Naive thymus-derived CD4-positive, alpha-beta T cell (primary cell): ENCODE results near the gene SUSD1. TPM values are rescaled to one million over a fixed set of nuclear protein-coding genes. Genes with fewer than 3 reads are reported as not detected.

Experiments used
- ATAC-seq: fragments of 150-1000 bp; cut with Tn5 transposase; 2 replicates; pipeline ENCODE4 v1.10.0; 2021; ENCODE audit warnings: mild to moderate bottlenecking, moderate library complexity
- CTCF ChIA-PET: fragments of 350-600 bp; sonication (Branson Sonifier 250); formaldehyde crosslinking; loops from one replicate; lab custom pipeline; 2021; ENCODE audit warnings: antibody characterized with exemption; lab: Charles Lee
- POLR2A ChIA-PET: fragments of 350-600 bp; sonication (Branson Sonifier 250); formaldehyde crosslinking; loops from one replicate; lab custom pipeline; 2021; ENCODE audit warnings: antibody characterized with exemption, inconsistent platforms; lab: Charles Lee
- DNase-seq, 9 donors: peaks; one replicate each; pipeline versions ENCODE4 v3.0.0 to v3.0.0-alpha.2; 2020 to 2022; ENCODE audit warnings: mixed read lengths in 1 of 9
- H3K27ac ChIP-seq: one replicate; pipeline ENCODE4 v1.7.0; 2013; ENCODE audit warnings: mild to moderate bottlenecking, low read depth, low read length, moderate library complexity
- H3K27me3 ChIP-seq, 2 donors: one replicate each; pipeline ENCODE4 v1.7.0; 2013; ENCODE audit warnings: low read length in 2 of 2, mild to moderate bottlenecking in 2 of 2, moderate library complexity in 2 of 2; ENCODE audit not compliant: control insufficient read depth in 2 of 2, insufficient read depth in 2 of 2
- H3K36me3 ChIP-seq, 3 experiments: 1 replicate in 2 of 3; 2 replicates in 1 of 3; pipeline ENCODE4 v1.7.0; 2013; ENCODE audit warnings: low read length in 3 of 3, mild to moderate bottlenecking in 3 of 3, moderate library complexity in 1 of 3; ENCODE audit not compliant: insufficient read depth in 3 of 3, control insufficient read depth in 2 of 3
- H3K4me1 ChIP-seq, 2 donors: one replicate each; pipeline ENCODE4 v1.7.0; 2013; ENCODE audit warnings: low read length in 2 of 2, mild to moderate bottlenecking in 2 of 2, moderate library complexity in 1 of 2; ENCODE audit not compliant: control insufficient read depth in 2 of 2, insufficient read depth in 2 of 2
- H3K4me3 ChIP-seq: 2 replicates; pipeline ENCODE4 v1.7.0; 2013; ENCODE audit warnings: mild to moderate bottlenecking, low read length
- H3K9me3 ChIP-seq, 3 experiments: 1 replicate in 2 of 3; 2 replicates in 1 of 3; pipeline ENCODE4 v1.7.0; 2013; ENCODE audit warnings: low read length in 3 of 3; ENCODE audit not compliant: control insufficient read depth in 2 of 3
- H3K27ac Mint-ChIP-seq, 9 donors: one replicate each; pipeline ENCODE4 v1.8.0; 2020 to 2022; ENCODE audit warnings: mixed read lengths in 9 of 9, mild to moderate bottlenecking in 8 of 9, moderate library complexity in 5 of 9, inconsistent platforms in 2 of 9
- H3K27me3 Mint-ChIP-seq, 5 donors: one replicate each; pipeline ENCODE4 v1.8.0; 2021 to 2022; ENCODE audit warnings: mixed read lengths in 5 of 5, mild to moderate bottlenecking in 1 of 5
- H3K36me3 Mint-ChIP-seq, 5 donors: one replicate each; pipeline ENCODE4 v1.8.0; 2020 to 2022; ENCODE audit warnings: mixed read lengths in 5 of 5, mild to moderate bottlenecking in 3 of 5, inconsistent platforms in 1 of 5
- H3K4me1 Mint-ChIP-seq, 7 donors: one replicate each; pipeline ENCODE4 v1.8.0; 2020 to 2022; ENCODE audit warnings: mixed read lengths in 7 of 7, mild to moderate bottlenecking in 3 of 7, inconsistent platforms in 1 of 7
- H3K4me3 Mint-ChIP-seq, 10 donors: one replicate each; pipeline ENCODE4 v1.8.0; 2020 to 2022; ENCODE audit warnings: mild to moderate bottlenecking in 10 of 10, mixed read lengths in 10 of 10, moderate library complexity in 6 of 10, inconsistent platforms in 2 of 10
- H3K9me3 Mint-ChIP-seq, 11 donors: one replicate each; pipeline ENCODE4 v1.8.0; 2020 to 2022; ENCODE audit warnings: mixed read lengths in 11 of 11, mild to moderate bottlenecking in 4 of 11, inconsistent platforms in 1 of 11, moderate library complexity in 1 of 11
- intact Hi-C, 2 donors: fragments of 100-400 bp; cut with micrococcal nuclease; formaldehyde crosslinking; loops; one replicate each; pipeline ENCODE4 v1.15.1; 2023
- polyA plus RNA-seq, 2 donors: library from polyadenylated mRNA; unstranded; fragments of 300-500 nt; fragmentation: Illumina TruSeq; gene quantifications; one replicate each; pipeline ENCODE4 v1.2.3, GENCODE V29; 2021
- total RNA-seq, 6 experiments: library from RNA in 5 of 6; stranded (reverse) in 5 of 6; gene quantifications; 1 replicate in 5 of 6; 2 replicates in 1 of 6; pipeline ENCODE4 v1.2.3 and lab custom pipeline; 2021 to 2026

SUSD1 gene
- total and polyA plus RNA-seq, 7 experiments from 2014 or later: 2.3 to 27.0 (median 4.6) TPM

- H3K27me3 Mint-ChIP-seq: peaks cover 0 to 12% (median 5%) of the 10 kb centered on the region in 5 donors
- Histone ChIP-seq H3K9me3 (no peaks in the 10 kb centered on the region), H3K36me3 (no peaks in the 10 kb centered on the region), H3K27me3 (no peaks in the 10 kb centered on the region), H3K27ac (no peak overlapping the region), H3K4me1 (peaks cover 12 to 14% of the 10 kb centered on the region in 2 donors), H3K4me3 (no peak overlapping the region)
- intact Hi-C loops: no loop called here
- H3K4me3 Mint-ChIP-seq: no peak overlapping the region
- peaks cover 8 to 39% (median 31%) of the 10 kb centered on the region in 7 donors for H3K4me1 Mint-ChIP-seq
- no peak overlapping the region for H3K27ac Mint-ChIP-seq
- no peak for DNase-seq
- no peak for ATAC-seq
- POLR2A ChIA-PET: no interaction called here
- peaks cover 0 to 10% (median 2%) of the 10 kb centered on the region in 11 donors for H3K9me3 Mint-ChIP-seq
- CTCF ChIA-PET: no interaction called here
- H3K36me3 Mint-ChIP-seq: peaks cover 6 to 57% (median 13%) of the 10 kb centered on the region in 5 donors
These were observed 132.9 kb downstream of the SUSD1 start for GRCh38 chr9:112042244-112042638.

- peaks cover 13 to 41% (median 36%) of the 10 kb centered on the region in 7 donors for H3K4me1 Mint-ChIP-seq
- Histone ChIP-seq H3K36me3 (no peaks in the 10 kb centered on the region), H3K27me3 (no peaks in the 10 kb centered on the region), H3K4me3 (no peak overlapping the region), H3K27ac (no peak overlapping the region), H3K4me1 (peaks cover 17 to 18% of the 10 kb centered on the region in 2 donors), H3K9me3 (no peaks in the 10 kb centered on the region)
- intact Hi-C loops: no loop called here
- H3K27ac Mint-ChIP-seq: peak overlapping the region in 1 of 9 donors; percentile 32
- peaks cover 0 to 12% (median 5%) of the 10 kb centered on the region in 5 donors for H3K27me3 Mint-ChIP-seq
- peak overlapping the region in 2 of 10 donors; percentile 3 to 7 for H3K4me3 Mint-ChIP-seq
- CTCF ChIA-PET: no interaction called here
- peaks cover 3 to 52% (median 13%) of the 10 kb centered on the region in 5 donors for H3K36me3 Mint-ChIP-seq
- H3K9me3 Mint-ChIP-seq: peaks cover 0 to 6% (median 0%) of the 10 kb centered on the region in 11 donors
- DNase-seq: no peak
- POLR2A ChIA-PET: no interaction called here
- no peak for ATAC-seq
These were observed 133.4 kb downstream of the SUSD1 start for GRCh38 chr9:112041536-112042243.

DNA sequence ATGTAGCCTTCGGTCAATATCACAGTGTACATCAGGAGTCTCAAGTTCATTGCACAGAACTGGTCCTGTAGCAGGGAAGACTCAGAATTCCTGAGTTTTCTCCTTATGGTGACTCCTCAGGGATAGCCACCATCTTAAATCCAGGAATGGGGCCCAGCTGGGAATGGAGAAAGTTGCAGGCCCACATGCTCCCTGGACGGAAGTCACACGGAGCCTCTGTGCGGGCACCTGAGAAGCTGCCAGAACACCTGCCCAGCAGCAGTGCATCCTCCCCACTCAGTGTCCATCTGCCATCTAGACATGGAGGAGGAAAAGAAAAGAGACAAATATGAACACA lies 133.9 kb downstream of the SUSD1 start:
- DNase-seq: no peak
- H3K27ac ChIP-seq: no peak overlapping the region
- ChIA-PET CTCF (no interaction called here), POLR2A (no interaction called here)
- intact Hi-C loops: no loop called here
- H3K4me1 ChIP-seq: peaks cover 18 to 21% of the 10 kb centered on the region in 2 donors
- H3K27me3 ChIP-seq: no peaks in the 10 kb centered on the region
- Mint-ChIP-seq H3K36me3 (peaks cover 3 to 52% (median 13%) of the 10 kb centered on the region in 5 donors), H3K4me1 (peaks cover 13 to 41% (median 36%) of the 10 kb centered on the region in 7 donors), H3K4me3 (no peak overlapping the region), H3K27ac (no peak overlapping the region), H3K9me3 (peaks cover 0 to 6% (median 0%) of the 10 kb centered on the region in 11 donors), H3K27me3 (peaks cover 0 to 12% (median 5%) of the 10 kb centered on the region in 5 donors)
- no peaks in the 10 kb centered on the region for H3K36me3 ChIP-seq
- ATAC-seq: no peak
- no peaks in the 10 kb centered on the region for H3K9me3 ChIP-seq
- no peak overlapping the region for H3K4me3 ChIP-seq

GRCh38 chr9:112038017-112038408 lies 137.1 kb downstream of the SUSD1 start:
- H3K27me3 ChIP-seq: no peaks in the 10 kb centered on the region
- peak overlapping the region; percentile 57 to 84 (median 70) for H3K4me3 Mint-ChIP-seq
- peaks cover 0 to 18% (median 5%) of the 10 kb centered on the region in 5 donors for H3K27me3 Mint-ChIP-seq
- H3K9me3 Mint-ChIP-seq: no peaks in the 10 kb centered on the region
- peak overlapping the region in 8 of 9 donors; percentile 12 to 83 (median 70) for H3K27ac Mint-ChIP-seq
- H3K4me1 ChIP-seq: peaks cover 21 to 27% of the 10 kb centered on the region in 2 donors
- H3K36me3 Mint-ChIP-seq: peaks cover 0 to 61% (median 5%) of the 10 kb centered on the region in 5 donors
- ATAC-seq (peak; percentile 30), DNase-seq (no peak)
- CTCF ChIA-PET: interaction anchor here (1.0 kb wide), 1 partner anchor 279 kb away, joined by 3 read pairs; no protein-coding TSS in a partner anchor
- peaks cover 29 to 71% (median 63%) of the 10 kb centered on the region in 7 donors for H3K4me1 Mint-ChIP-seq
- H3K4me3 ChIP-seq: no peak overlapping the region
- POLR2A ChIA-PET: interaction anchor here (0.8 to 1.9 kb wide), 2 partner anchors 10 to 61 kb away, joined by 3 to 5 read pairs; no protein-coding TSS in a partner anchor
- H3K27ac ChIP-seq: no peak overlapping the region
- no peaks in the 10 kb centered on the region for H3K36me3 ChIP-seq
- intact Hi-C loops: loop anchor here (5.0 kb wide), 3 partner anchors 51 to 134 kb away; no protein-coding TSS in a partner anchor
- H3K9me3 ChIP-seq: no peaks in the 10 kb centered on the region

DNA sequence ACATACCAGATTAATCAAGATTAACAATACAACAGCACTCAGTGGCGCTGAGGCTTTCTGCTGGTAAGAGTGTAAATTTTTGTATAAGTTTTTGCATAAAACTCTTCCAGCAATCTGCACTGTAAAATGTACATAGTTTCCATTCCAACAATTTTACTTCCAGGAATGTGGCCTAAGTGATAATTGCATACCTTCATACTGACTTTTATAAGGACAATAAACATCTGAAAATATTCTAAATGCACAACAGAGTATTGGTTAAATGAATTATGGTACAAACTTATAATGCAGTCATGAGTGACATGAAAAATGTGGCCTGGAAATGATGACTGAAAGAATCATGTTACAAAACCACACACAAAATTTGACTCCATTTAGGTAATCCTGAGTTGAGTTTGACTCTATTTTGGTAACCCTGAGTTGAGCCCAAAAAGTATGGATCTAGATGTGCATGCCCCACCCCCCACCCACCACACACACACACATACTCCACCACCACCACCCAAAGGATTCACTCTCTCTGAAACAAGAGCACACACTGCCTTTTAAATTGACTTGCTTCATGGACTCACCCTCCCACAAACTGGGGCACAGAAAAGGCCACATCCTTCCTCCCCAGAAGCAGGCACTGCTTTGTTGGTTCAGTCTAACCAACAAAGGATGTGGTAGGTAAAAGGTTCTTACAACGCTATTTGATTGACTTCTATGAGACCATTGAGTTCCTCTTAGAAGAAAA lies 137.6 kb downstream of the SUSD1 start:
- ChIA-PET POLR2A (interaction anchor here (0.6 to 1.9 kb wide), 2 partner anchors 9 to 141 kb away, joined by 3 to 5 read pairs; partner anchors contain the start of gene UGCG), CTCF (interaction anchor here (1.0 kb wide), 1 partner anchor 278 kb away, joined by 3 read pairs; no protein-coding TSS in a partner anchor)
- H3K27me3 ChIP-seq: no peaks in the 10 kb centered on the region
- Mint-ChIP-seq H3K9me3 (no peaks in the 10 kb centered on the region), H3K4me3 (peak overlapping the region; percentile 57 to 84 (median 70)), H3K27me3 (peaks cover 0 to 18% (median 6%) of the 10 kb centered on the region in 5 donors), H3K36me3 (peaks cover 0 to 61% (median 5%) of the 10 kb centered on the region in 5 donors), H3K4me1 (peaks cover 29 to 71% (median 63%) of the 10 kb centered on the region in 7 donors), H3K27ac (peak overlapping the region; percentile 12 to 83 (median 42))
- H3K9me3 ChIP-seq: no peaks in the 10 kb centered on the region
- no peak overlapping the region for H3K4me3 ChIP-seq
- intact Hi-C loops: loop anchor here (1.0 to 5.0 kb wide), 12 partner anchors 8 to 717 kb away; partner anchors contain the start of gene UGCG (in 1 of the 2)
- no peaks in the 10 kb centered on the region for H3K36me3 ChIP-seq
- ATAC-seq: peak; percentile 98
- DNase-seq: peak in 8 of 9 donors; percentile 70 to 92 (median 86)
- H3K4me1 ChIP-seq: peaks cover 21 to 27% of the 10 kb centered on the region in 2 donors
- no peak overlapping the region for H3K27ac ChIP-seq

DNA sequence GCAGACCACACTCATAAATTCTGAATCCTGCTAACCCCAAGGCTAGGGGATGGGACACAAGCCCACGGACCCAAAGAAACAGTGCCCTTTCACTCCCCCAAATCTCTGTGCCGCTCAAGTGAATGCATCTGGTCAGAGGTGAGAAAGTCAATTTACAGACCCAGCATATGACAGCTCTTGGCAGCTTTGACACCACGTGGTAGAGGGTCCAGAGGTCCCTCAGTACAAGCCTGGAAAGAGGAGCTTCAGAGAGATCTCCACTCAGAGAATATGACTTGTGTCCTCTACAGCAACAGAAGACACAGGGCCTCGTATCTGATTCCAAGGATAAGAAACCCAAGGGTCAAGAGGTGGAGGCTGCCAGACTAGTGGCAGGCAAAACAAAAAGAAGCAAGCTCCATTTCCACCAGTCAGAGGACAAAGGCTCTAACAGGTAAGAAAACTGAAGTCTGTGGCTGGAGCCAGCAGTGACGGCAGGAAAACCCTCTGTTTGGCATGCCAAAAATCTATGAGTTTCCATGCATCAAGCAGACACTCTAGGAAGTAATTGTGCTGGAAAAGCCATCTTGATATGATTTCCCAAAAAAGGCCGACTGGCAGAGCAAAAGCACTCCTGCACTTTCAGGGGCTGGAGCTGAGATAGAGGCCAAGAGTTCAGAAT lies 139.8 kb downstream of the SUSD1 start:
- ATAC-seq (no peak), DNase-seq (no peak)
- peaks cover 0 to 16% (median 8%) of the 10 kb centered on the region in 5 donors for H3K27me3 Mint-ChIP-seq
- H3K9me3 Mint-ChIP-seq: peaks cover 0 to 1% (median 0%) of the 10 kb centered on the region in 11 donors
- peaks cover 0 to 52% (median under 1%) of the 10 kb centered on the region in 5 donors for H3K36me3 Mint-ChIP-seq
- Histone ChIP-seq H3K9me3 (no peaks in the 10 kb centered on the region), H3K4me1 (peaks cover 21 to 27% of the 10 kb centered on the region in 2 donors), H3K27ac (no peak overlapping the region), H3K4me3 (no peak overlapping the region), H3K36me3 (no peaks in the 10 kb centered on the region), H3K27me3 (no peaks in the 10 kb centered on the region)
- intact Hi-C loops: loop anchor here (5.0 kb wide), 3 partner anchors 48 to 137 kb away; no protein-coding TSS in a partner anchor
- CTCF ChIA-PET: interaction anchor here (1.0 to 1.2 kb wide), 4 partner anchors 14 to 126 kb away, joined by 3 to 6 read pairs (median 4); no protein-coding TSS in a partner anchor
- POLR2A ChIA-PET: interaction anchor here (1.0 to 1.7 kb wide), 3 partner anchors 90 to 139 kb away, joined by 4 to 7 read pairs (median 4); partner anchors contain the start of gene UGCG
- H3K27ac Mint-ChIP-seq: no peak overlapping the region
- peaks cover 34 to 77% (median 59%) of the 10 kb centered on the region in 7 donors for H3K4me1 Mint-ChIP-seq
- peak overlapping the region in 2 of 10 donors; percentile 9 to 43 for H3K4me3 Mint-ChIP-seq
